Measurements from ENCODE around the gene CNTF. TPM values are rescaled to one million over a fixed set of nuclear protein-coding genes. Genes with fewer than 3 reads are reported as not detected.

The CNTF gene
- total RNA-seq, 1 donor: 2.2 TPM

DNA sequence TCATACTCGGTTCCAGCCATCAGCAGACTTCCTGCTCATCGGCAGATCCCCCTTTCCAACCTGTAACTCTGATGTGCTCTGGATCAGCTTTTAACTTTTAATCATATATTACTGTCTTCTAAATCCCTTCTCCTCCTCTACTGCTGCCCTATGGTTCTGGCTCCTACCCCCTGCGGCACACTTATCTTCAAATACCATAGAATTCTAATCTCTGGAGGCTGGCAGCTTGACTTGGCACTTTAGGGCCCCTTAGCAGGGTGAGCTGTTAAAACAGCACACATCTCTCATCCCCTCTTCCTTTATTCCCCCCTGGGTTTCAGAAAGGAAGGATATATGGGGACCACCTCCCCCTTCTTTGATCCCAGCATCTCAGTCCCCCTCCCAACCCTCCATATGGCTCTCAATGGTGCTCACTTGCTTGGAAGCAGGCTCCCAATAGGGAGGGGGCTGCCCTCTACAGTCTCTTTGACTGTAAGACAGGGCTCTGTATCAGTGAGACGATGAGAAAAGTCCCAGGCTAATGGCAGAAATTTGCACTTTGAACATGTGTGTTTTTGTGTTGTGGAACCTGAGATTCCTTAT is 4.4 kb upstream of the CNTF start:
- no peak overlapping the region for H3K4me3 ChIP-seq (ENCODE audit: low read depth, low read length)
- TF ChIP-seq, protein P1, sequence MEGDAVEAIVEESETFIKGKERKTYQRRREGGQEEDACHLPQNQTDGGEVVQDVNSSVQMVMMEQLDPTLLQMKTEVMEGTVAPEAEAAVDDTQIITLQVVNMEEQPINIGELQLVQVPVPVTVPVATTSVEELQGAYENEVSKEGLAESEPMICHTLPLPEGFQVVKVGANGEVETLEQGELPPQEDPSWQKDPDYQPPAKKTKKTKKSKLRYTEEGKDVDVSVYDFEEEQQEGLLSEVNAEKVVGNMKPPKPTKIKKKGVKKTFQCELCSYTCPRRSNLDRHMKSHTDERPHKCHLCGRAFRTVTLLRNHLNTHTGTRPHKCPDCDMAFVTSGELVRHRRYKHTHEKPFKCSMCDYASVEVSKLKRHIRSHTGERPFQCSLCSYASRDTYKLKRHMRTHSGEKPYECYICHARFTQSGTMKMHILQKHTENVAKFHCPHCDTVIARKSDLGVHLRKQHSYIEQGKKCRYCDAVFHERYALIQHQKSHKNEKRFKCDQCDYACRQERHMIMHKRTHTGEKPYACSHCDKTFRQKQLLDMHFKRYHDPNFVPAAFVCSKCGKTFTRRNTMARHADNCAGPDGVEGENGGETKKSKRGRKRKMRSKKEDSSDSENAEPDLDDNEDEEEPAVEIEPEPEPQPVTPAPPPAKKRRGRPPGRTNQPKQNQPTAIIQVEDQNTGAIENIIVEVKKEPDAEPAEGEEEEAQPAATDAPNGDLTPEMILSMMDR (IDR thresholded peaks at IDR 0.05; ENCODE audit: insufficient read depth, low read depth, low read length): peak; percentile 27

GRCh38 chr11:58621586-58622262 is 741 bp upstream of the CNTF start:
- TF ChIP-seq, protein P1 (IDR thresholded peaks at IDR 0.05; ENCODE audit: insufficient read depth, low read depth, low read length): no peak
- no peak overlapping the region for H3K4me3 ChIP-seq (ENCODE audit: low read depth, low read length)
- no peak for DNase-seq (ENCODE audit: low read depth)

More for the DNA sequence above, 4.4 kb upstream of the CNTF start:
- no peak for DNase-seq (ENCODE audit: low read depth)

- H3K4me3 ChIP-seq (ENCODE audit: low read depth, low read length): no peak overlapping the region
- TF ChIP-seq, protein P1 (IDR thresholded peaks at IDR 0.05; ENCODE audit: insufficient read depth, low read depth, low read length): no peak
- no peak for DNase-seq (ENCODE audit: low read depth)
Observed at GRCh38 chr11:58625086-58625485, 2.6 kb downstream of the CNTF start.

GRCh38 chr11:58625826-58626460 is 3.5 kb downstream of the CNTF start:
- peak; percentile 57 for DNase-seq (ENCODE audit: low read depth)
- TF ChIP-seq, protein P1 (IDR thresholded peaks at IDR 0.05; ENCODE audit: insufficient read depth, low read depth, low read length): no peak
- H3K4me3 ChIP-seq (ENCODE audit: low read depth, low read length): no peak overlapping the region

DNA sequence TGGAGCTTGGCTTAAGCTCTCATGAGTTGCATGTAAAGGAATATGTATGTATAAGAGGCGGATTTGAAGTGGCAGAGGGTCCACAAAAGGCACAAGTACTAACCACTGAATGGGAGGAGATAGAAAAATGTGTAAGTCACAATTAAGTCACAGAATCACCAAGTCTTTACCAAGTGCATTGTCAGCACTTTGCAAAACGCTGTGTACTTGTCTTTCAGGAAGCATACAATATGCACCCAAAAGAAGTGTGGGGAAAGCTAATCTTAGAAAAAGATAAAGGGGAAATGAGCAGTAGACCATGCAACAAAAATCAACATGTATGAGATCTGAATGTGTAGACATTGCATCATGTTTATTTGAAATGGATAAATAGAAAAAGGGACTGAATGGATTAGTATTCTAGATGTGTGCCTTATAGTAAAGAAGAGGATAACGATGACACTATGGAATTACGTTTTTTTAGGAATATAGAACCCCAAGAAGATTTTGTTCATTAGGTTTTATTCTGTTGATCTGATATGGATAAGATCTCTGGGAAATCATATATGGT is 4.5 kb downstream of the CNTF start:
- DNase-seq (ENCODE audit: low read depth): no peak
- TF ChIP-seq, protein P1 (IDR thresholded peaks at IDR 0.05; ENCODE audit: insufficient read depth, low read depth, low read length): no peak
- no peak overlapping the region for H3K4me3 ChIP-seq (ENCODE audit: low read depth, low read length)

- no peak overlapping the region for H3K4me3 ChIP-seq (ENCODE audit: low read depth, low read length)
- TF ChIP-seq, protein P1 (IDR thresholded peaks at IDR 0.05; ENCODE audit: insufficient read depth, low read depth, low read length): no peak
- no peak for DNase-seq (ENCODE audit: low read depth)
Observed at GRCh38 chr11:58628446-58628845, 6.0 kb downstream of the CNTF start.

Data from fibroblast of villous mesenchyme (primary cell).